T-cell (primary cell): Measurements from ENCODE around the gene HAPLN3. TPM values are rescaled to one million over a fixed set of nuclear protein-coding genes. Genes with fewer than 3 reads are reported as not detected.

ENCODE experiments used
- ATAC-seq, 4 experiments: fragments of 200-7000 bp in 3 of 4; fragments of 150-1000 bp in 1 of 4; cut with Tn5 transposase; replicated peaks in 1 of 4; 1 replicate in 3 of 4; 2 replicates in 1 of 4; pipeline ENCODE4 v1.10.0; 2021; ENCODE audit warnings: moderate library complexity in 3 of 4, mild to moderate bottlenecking in 2 of 4, moderate number of reproducible peaks in 1 of 4
- CTCF ChIA-PET, 2 donors: fragments of 300-600 bp; sonication (Branson Sonifier 250); formaldehyde crosslinking; loops; one replicate each; lab custom pipeline; 2022; ENCODE audit warnings: antibody characterized with exemption in 2 of 2; lab: Charles Lee
- POLR2A ChIA-PET, 2 donors: fragments of 300-600 bp; sonication (Branson Sonifier 250); formaldehyde crosslinking; loops; one replicate each; lab custom pipeline; 2022; ENCODE audit warnings: antibody characterized with exemption in 2 of 2; lab: Charles Lee
- DNase-seq, 35 experiments: peaks; one replicate each; pipeline versions ENCODE4 v3.0.0 to v3.0.0-alpha.2; 2013 to 2023
- H3K27ac ChIP-seq: one replicate; pipeline ENCODE4 v1.5.1; 2013; ENCODE audit warnings: low read length
- H3K27me3 ChIP-seq, 2 experiments: replicated peaks in 1 of 2; 1 replicate in 1 of 2; 2 replicates in 1 of 2; pipeline versions ENCODE4 v1.6.1 to v1.7.0; 2013; ENCODE audit warnings: low read length in 1 of 2, mixed read lengths in 1 of 2; ENCODE audit not compliant: control insufficient read depth in 2 of 2, insufficient read depth in 2 of 2; ENCODE audit errors: extremely low read depth in 1 of 2
- H3K36me3 ChIP-seq, 2 donors: 1 replicate in 1 of 2; 2 replicates in 1 of 2; pipeline versions ENCODE4 v1.6.1 to v1.7.0; 2013; ENCODE audit warnings: low read length in 1 of 2; ENCODE audit not compliant: control insufficient read depth in 2 of 2, insufficient read depth in 1 of 2; ENCODE audit errors: extremely low read depth in 1 of 2
- H3K4me1 ChIP-seq, 2 experiments: 1 replicate in 1 of 2; 2 replicates in 1 of 2; pipeline versions ENCODE4 v1.6.1 to v1.7.0; 2013; ENCODE audit warnings: low read length in 2 of 2, mixed read lengths in 1 of 2; ENCODE audit not compliant: insufficient read depth in 2 of 2, control insufficient read depth in 1 of 2; ENCODE audit errors: extremely low read depth in 1 of 2
- H3K4me3 ChIP-seq, 2 donors: 1 replicate in 1 of 2; 2 replicates in 1 of 2; pipeline versions ENCODE4 v1.5.1 to v1.7.0; 2013; ENCODE audit warnings: mild to moderate bottlenecking in 2 of 2, low read length in 1 of 2, moderate library complexity in 1 of 2; ENCODE audit not compliant: control insufficient read depth in 1 of 2; ENCODE audit errors: extremely low read depth in 1 of 2
- H3K9me3 ChIP-seq: 2 replicates; pipeline ENCODE4 v1.7.0; 2013
- H3K27ac Mint-ChIP-seq, 2 donors: one replicate each; pipeline ENCODE4 v1.8.0; 2020 to 2021; ENCODE audit warnings: mild to moderate bottlenecking in 2 of 2, mixed read lengths in 2 of 2
- H3K27me3 Mint-ChIP-seq, 2 donors: one replicate each; pipeline ENCODE4 v1.8.0; 2021 to 2022; ENCODE audit warnings: mixed read lengths in 2 of 2
- H3K36me3 Mint-ChIP-seq: one replicate; pipeline ENCODE4 v1.8.0; 2021; ENCODE audit warnings: mixed read lengths
- H3K4me1 Mint-ChIP-seq, 3 donors: one replicate each; pipeline ENCODE4 v1.8.0; 2020 to 2022; ENCODE audit warnings: mixed read lengths in 3 of 3, mild to moderate bottlenecking in 1 of 3
- H3K4me3 Mint-ChIP-seq, 3 donors: one replicate each; pipeline ENCODE4 v1.8.0; 2020 to 2022; ENCODE audit warnings: mild to moderate bottlenecking in 3 of 3, mixed read lengths in 3 of 3, moderate library complexity in 3 of 3
- H3K9me3 Mint-ChIP-seq, 3 donors: one replicate each; pipeline ENCODE4 v1.8.0; 2020 to 2022; ENCODE audit warnings: mixed read lengths in 3 of 3
- WGBS: methylation state at CpG from one replicate; pipeline ENCODE4 v1.1.5; 2013; ENCODE audit warnings: missing lambda C conversion rate; ENCODE audit not compliant: insufficient coverage; 5-methylcytosine and 5-hydroxymethylcytosine counted together
- total RNA-seq, 35 experiments: library from RNA in 6 of 35; stranded (reverse) in 6 of 35; fragments of 120-200 nt in 1 of 35; gene quantifications; one replicate each; pipeline versions ENCODE4 v1.2.1 to v1.2.4 and lab custom pipeline; 2013 to 2026

The HAPLN3 gene
- total RNA-seq, 5 donors from 2014 or later (not counting 1 experiment from before 2014, with no cell fraction given) = 86.2 to 187 (median 156) TPM

- 66% methylated on average over 3 of the region's 7 CpGs for WGBS
- H3K27ac ChIP-seq = no peak overlapping the region
- no peaks in the 10 kb centered on the region for H3K36me3 ChIP-seq
- DNase-seq = no peak
- H3K4me1 ChIP-seq = no peaks in the 10 kb centered on the region
- POLR2A ChIA-PET = no interaction called here
- ATAC-seq = no peak
- H3K27me3 ChIP-seq = peaks cover 0 to 17% of the 10 kb centered on the region in 2 experiments
- Mint-ChIP-seq H3K4me3 (no peak overlapping the region), H3K36me3 (peaks cover 10% of the 10 kb centered on the region), H3K4me1 (no peaks in the 10 kb centered on the region), H3K27ac (no peak overlapping the region), H3K27me3 (no peaks in the 10 kb centered on the region), H3K9me3 (no peaks in the 10 kb centered on the region)
- CTCF ChIA-PET = no interaction called here
- H3K9me3 ChIP-seq = no peaks in the 10 kb centered on the region
- no peak overlapping the region for H3K4me3 ChIP-seq
Measured at GRCh38 chr15:88860212-88860611, 35.1 kb downstream of the HAPLN3 start.

- peaks cover 2 to 3% (median 3%) of the 10 kb centered on the region in 3 donors for H3K9me3 Mint-ChIP-seq
- H3K4me3 Mint-ChIP-seq = no peak overlapping the region
- Histone ChIP-seq H3K27ac (no peak overlapping the region), H3K4me1 (no peaks in the 10 kb centered on the region), H3K9me3 (no peaks in the 10 kb centered on the region), H3K27me3 (peaks cover 0 to 22% of the 10 kb centered on the region in 2 experiments), H3K36me3 (no peaks in the 10 kb centered on the region), H3K4me3 (no peak overlapping the region)
- no peak for ATAC-seq
- peaks cover 10% of the 10 kb centered on the region for H3K36me3 Mint-ChIP-seq
- 95% methylated on average over 4 of the region's 7 CpGs for WGBS
- ChIA-PET CTCF (no interaction called here), POLR2A (no interaction called here)
- no peaks in the 10 kb centered on the region for H3K4me1 Mint-ChIP-seq
- no peaks in the 10 kb centered on the region for H3K27me3 Mint-ChIP-seq
- H3K27ac Mint-ChIP-seq = no peak overlapping the region
- DNase-seq = no peak
Measured at GRCh38 chr15:88859550-88859949, 35.8 kb downstream of the HAPLN3 start.

- no peak overlapping the region for H3K27ac ChIP-seq
- Mint-ChIP-seq H3K4me1 (no peaks in the 10 kb centered on the region), H3K4me3 (no peak overlapping the region), H3K27ac (no peak overlapping the region), H3K27me3 (no peaks in the 10 kb centered on the region), H3K36me3 (peaks cover 10% of the 10 kb centered on the region), H3K9me3 (peaks cover 4 to 6% (median 6%) of the 10 kb centered on the region in 3 donors)
- peaks cover 0 to 22% of the 10 kb centered on the region in 2 experiments for H3K27me3 ChIP-seq
- 90% methylated on average over 11 of the region's 11 CpGs for WGBS
- POLR2A ChIA-PET = no interaction called here
- no peak for DNase-seq
- ATAC-seq = no peak
- no peak overlapping the region for H3K4me3 ChIP-seq
- H3K36me3 ChIP-seq = no peaks in the 10 kb centered on the region
- CTCF ChIA-PET = no interaction called here
- H3K9me3 ChIP-seq = no peaks in the 10 kb centered on the region
- H3K4me1 ChIP-seq = no peaks in the 10 kb centered on the region
Measured at GRCh38 chr15:88858934-88859333, 36.4 kb downstream of the HAPLN3 start.

- H3K27me3 ChIP-seq = peaks cover 0 to 41% of the 10 kb centered on the region in 2 experiments
- CTCF ChIA-PET = interaction anchor here in 1 of 2 donors (0.6 kb wide), 1 partner anchor 371 kb away, joined by 3 read pairs; no protein-coding TSS in a partner anchor
- POLR2A ChIA-PET = no interaction called here
- Mint-ChIP-seq H3K4me3 (no peak overlapping the region), H3K27ac (no peak overlapping the region), H3K4me1 (no peaks in the 10 kb centered on the region), H3K9me3 (peaks cover 4 to 9% (median 9%) of the 10 kb centered on the region in 3 donors), H3K27me3 (peaks cover 0 to 14% of the 10 kb centered on the region in 2 donors), H3K36me3 (peaks cover 3% of the 10 kb centered on the region)
- no peaks in the 10 kb centered on the region for H3K4me1 ChIP-seq
- DNase-seq (no peak), ATAC-seq (no peak)
- H3K36me3 ChIP-seq = no peaks in the 10 kb centered on the region
- no peaks in the 10 kb centered on the region for H3K9me3 ChIP-seq
- no peak overlapping the region for H3K4me3 ChIP-seq
- no peak overlapping the region for H3K27ac ChIP-seq
Measured at GRCh38 chr15:88852476-88852875, 42.9 kb downstream of the HAPLN3 start.

GRCh38 chr15:88849376-88850072 lies 45.8 kb downstream of the HAPLN3 start:
- H3K4me1 Mint-ChIP-seq = peaks cover 0 to 3% (median 0%) of the 10 kb centered on the region in 3 donors
- Histone ChIP-seq H3K4me3 (no peak overlapping the region), H3K4me1 (no peaks in the 10 kb centered on the region), H3K27me3 (peaks cover 0 to 40% of the 10 kb centered on the region in 2 experiments), H3K27ac (no peak overlapping the region), H3K9me3 (no peaks in the 10 kb centered on the region), H3K36me3 (no peaks in the 10 kb centered on the region)
- ChIA-PET POLR2A (no interaction called here), CTCF (no interaction called here)
- H3K4me3 Mint-ChIP-seq = no peak overlapping the region
- no peak overlapping the region for H3K27ac Mint-ChIP-seq
- 95% methylated on average over 18 of the region's 22 CpGs for WGBS
- ATAC-seq (no peak), DNase-seq (no peak)
- H3K36me3 Mint-ChIP-seq = peaks cover 3% of the 10 kb centered on the region
- peaks cover 0 to 14% of the 10 kb centered on the region in 2 donors for H3K27me3 Mint-ChIP-seq
- H3K9me3 Mint-ChIP-seq = peaks cover 2 to 6% (median 6%) of the 10 kb centered on the region in 3 donors

- H3K4me1 ChIP-seq = no peaks in the 10 kb centered on the region
- 100% methylated on average over 1 of the region's 3 CpGs for whole genome bisulfite sequencing
- H3K4me3 Mint-ChIP-seq = no peak overlapping the region
- no peak overlapping the region for H3K27ac ChIP-seq
- peaks cover 0 to 45% of the 10 kb centered on the region in 2 experiments for H3K27me3 ChIP-seq
- H3K27ac Mint-ChIP-seq = no peak overlapping the region
- no peaks in the 10 kb centered on the region for H3K9me3 Mint-ChIP-seq
- ChIA-PET CTCF (no interaction called here), POLR2A (no interaction called here)
- DNase-seq (no peak), ATAC-seq (no peak)
- H3K36me3 ChIP-seq = no peaks in the 10 kb centered on the region
- no peak overlapping the region for H3K4me3 ChIP-seq
- H3K9me3 ChIP-seq = no peaks in the 10 kb centered on the region
- peaks cover 0 to 14% of the 10 kb centered on the region in 2 donors for H3K27me3 Mint-ChIP-seq
- peaks cover 0 to 3% (median 0%) of the 10 kb centered on the region in 3 donors for H3K4me1 Mint-ChIP-seq
- H3K36me3 Mint-ChIP-seq = no peaks in the 10 kb centered on the region
Measured at GRCh38 chr15:88848203-88848602, 47.1 kb downstream of the HAPLN3 start.
